HepG2 (cell line): ENCODE results near the gene TNNT1. TPM values are rescaled to one million over a fixed set of nuclear protein-coding genes. Genes with fewer than 3 reads are reported as not detected.

Experiments
- BRCA1 ChIP-seq: sonication (generic); formaldehyde crosslinking; IDR thresholded peaks from 2 replicates; pipeline ENCODE4 v1.4.0; 2020; ENCODE audit warnings: missing genetic modification reagents
- ELF3 ChIP-seq: IDR thresholded peaks from 2 replicates; pipeline ENCODE4 v1.6.1; 2016; ENCODE audit warnings: missing genetic modification reagents, missing compliant biosample characterization
- EZH2 ChIP-seq: conservative IDR thresholded peaks from 2 replicates; pipeline ENCODE4 v1.6.1; 2012; ENCODE audit warnings: mild to moderate bottlenecking, low read depth, low read length, moderate library complexity
- GABPA ChIP-seq, 2 experiments: IDR thresholded peaks; 2 replicates each; pipeline ENCODE4 v1.6.1; 2011 to 2016; ENCODE audit warnings: low read depth in 2 of 2, low read length in 1 of 2, missing biosample characterization in 1 of 2, missing genetic modification characterization in 1 of 2
- HHEX ChIP-seq: IDR thresholded peaks from 2 replicates; pipeline ENCODE4 v1.6.1; 2016; ENCODE audit warnings: control low read depth
- IRF2 ChIP-seq: IDR thresholded peaks from 2 replicates; pipeline ENCODE4 v1.6.1; 2018; ENCODE audit warnings: missing genetic modification reagents, missing compliant biosample characterization
- ISL2 ChIP-seq: sonication (generic); formaldehyde crosslinking; IDR thresholded peaks from 2 replicates; pipeline ENCODE4 v1.5.0; 2020; ENCODE audit warnings: missing genetic modification reagents
- KDM3A ChIP-seq: IDR thresholded peaks from 2 replicates; pipeline ENCODE4 v1.6.1; 2018; ENCODE audit warnings: low read depth, missing compliant biosample characterization
- SIN3A ChIP-seq: IDR thresholded peaks from 2 replicates; pipeline ENCODE4 v1.6.1; 2011; ENCODE audit warnings: low read depth, mild to moderate bottlenecking, control low read depth, low read length, borderline replicate concordance
- SP1 ChIP-seq, 2 experiments: fragments of 450-650 bp in 1 of 2; sonication (generic) in 1 of 2; formaldehyde crosslinking in 1 of 2; IDR thresholded peaks; 2 replicates each; pipeline versions ENCODE4 v1.4.0 to v1.6.1; 2016 to 2020; ENCODE audit warnings: missing genetic modification reagents in 1 of 2
- TBL1XR1 ChIP-seq: fragments of 150-350 bp; IDR thresholded peaks from 2 replicates; pipeline ENCODE4 v1.6.1; 2014; ENCODE audit warnings: borderline replicate concordance, low read length; ENCODE audit not compliant: partially characterized antibody
- YEATS4 ChIP-seq: sonication (generic); formaldehyde crosslinking; IDR thresholded peaks from 2 replicates; pipeline ENCODE4 v1.4.0; 2020; ENCODE audit warnings: missing genetic modification reagents, borderline replicate concordance
- YY1 ChIP-seq: IDR thresholded peaks from 2 replicates; pipeline ENCODE4 v1.6.1; 2011; ENCODE audit warnings: low read length, low read depth, moderate library complexity, mild to moderate bottlenecking; ENCODE audit not compliant: insufficient read depth, insufficient replicate concordance
- ZBTB38 ChIP-seq: sonication (generic); formaldehyde crosslinking; IDR thresholded peaks from 2 replicates; pipeline ENCODE4 v1.5.1; 2020; ENCODE audit warnings: mild to moderate bottlenecking, missing genetic modification reagents
- ZFY ChIP-seq: sonication (generic); formaldehyde crosslinking; IDR thresholded peaks from 2 replicates; pipeline ENCODE4 v1.4.0; 2020; ENCODE audit warnings: missing genetic modification reagents
- ZNF546 ChIP-seq: sonication (generic); formaldehyde crosslinking; conservative IDR thresholded peaks from 2 replicates; pipeline ENCODE4 v1.8.1; 2023; ENCODE audit warnings: mild to moderate bottlenecking, missing genetic modification reagents
- ZNF556 ChIP-seq: sonication (generic); formaldehyde crosslinking; IDR thresholded peaks from 2 replicates; pipeline ENCODE4 v1.4.0; 2020; ENCODE audit warnings: mild to moderate bottlenecking, missing genetic modification reagents, borderline replicate concordance
- ZNF782 ChIP-seq: sonication (generic); formaldehyde crosslinking; IDR thresholded peaks from 2 replicates; pipeline ENCODE4 v1.4.0; 2020; ENCODE audit warnings: missing genetic modification reagents, mild to moderate bottlenecking, borderline replicate concordance
- polyA plus RNA-seq, 8 experiments: library from polyadenylated mRNA; depleted of rRNA in 3 of 8; stranded (reverse) in 7 of 8; unstranded in 1 of 8; fragments of >200 nt; fragmentation: Illumina TruSeq in 4 of 8; extraction: Trizol in 4 of 8; gene quantifications; 2 replicates each; pipeline versions ENCODE4 v1.2.1 to v1.2.3, GENCODE V29; 2011 to 2016; ENCODE audit warnings: low read depth in 4 of 8, missing spikeins in 1 of 8, mixed read lengths in 1 of 8; ENCODE audit not compliant: insufficient read depth in 1 of 8
- total RNA-seq, 5 experiments: library from RNA; depleted of rRNA; stranded (reverse); fragments of >200 nt; fragmentation: Illumina TruSeq; extraction: Trizol; gene quantifications; 2 replicates each; pipeline ENCODE4 v1.2.3, GENCODE V29; 2016; ENCODE audit warnings: low read depth in 1 of 5
- TF ChIP-seq, protein P1 (sequence below): sonication (generic); formaldehyde crosslinking; IDR thresholded peaks from 2 replicates; pipeline ENCODE4 v1.4.0; 2020; ENCODE audit warnings: missing genetic modification reagents, mild to moderate bottlenecking, borderline replicate concordance
- TF ChIP-seq, protein P2 (sequence below): sonication (generic); formaldehyde crosslinking; IDR thresholded peaks from 2 replicates; pipeline ENCODE4 v1.4.0; 2020; ENCODE audit warnings: missing genetic modification reagents
- TF ChIP-seq, protein P3 (sequence below): sonication (generic); formaldehyde crosslinking; IDR thresholded peaks from 2 replicates; pipeline ENCODE4 v1.4.0; 2020; ENCODE audit warnings: missing genetic modification reagents, borderline replicate concordance
- TF ChIP-seq, protein P4 (sequence below): sonication (generic); formaldehyde crosslinking; IDR thresholded peaks from 2 replicates; pipeline ENCODE4 v1.4.0; 2020; ENCODE audit warnings: missing genetic modification reagents, borderline replicate concordance

The TNNT1 gene
- total and polyA plus RNA-seq, 2 of the 13 experiments (the other 11 are each of a cell fraction or from before 2014, with no cell fraction given): 1.3 to 2.4 TPM

DNA sequence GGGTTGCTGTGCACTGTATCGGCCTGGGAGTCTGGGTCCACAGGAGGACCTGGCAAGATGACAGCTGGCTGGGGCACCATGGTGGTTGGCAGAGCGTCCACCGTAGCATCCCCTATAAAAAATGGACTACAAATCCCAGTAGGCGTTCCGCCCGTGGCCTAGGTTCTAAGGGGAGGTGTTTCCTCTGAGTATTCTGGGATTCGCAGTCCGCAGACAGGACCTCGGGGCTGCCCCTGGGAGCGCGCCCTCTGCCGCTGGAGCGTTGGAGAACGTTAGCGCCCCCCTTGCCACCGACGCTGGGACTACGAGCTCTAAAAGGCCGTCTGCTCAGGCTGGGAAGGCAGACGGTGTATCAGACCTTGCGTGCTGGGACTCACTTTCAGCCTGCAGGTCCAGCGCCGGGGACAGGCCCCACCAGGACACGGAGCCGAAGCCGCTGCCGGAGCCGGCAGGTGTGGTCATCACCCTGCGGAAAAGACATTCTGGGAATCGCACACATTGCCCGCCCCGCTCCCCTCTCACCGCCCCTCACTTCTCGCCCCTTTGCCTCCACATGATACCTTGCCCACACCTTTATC lies 17.0 kb upstream of the TNNT1 start (continued):
- TF ChIP-seq, protein P1, sequence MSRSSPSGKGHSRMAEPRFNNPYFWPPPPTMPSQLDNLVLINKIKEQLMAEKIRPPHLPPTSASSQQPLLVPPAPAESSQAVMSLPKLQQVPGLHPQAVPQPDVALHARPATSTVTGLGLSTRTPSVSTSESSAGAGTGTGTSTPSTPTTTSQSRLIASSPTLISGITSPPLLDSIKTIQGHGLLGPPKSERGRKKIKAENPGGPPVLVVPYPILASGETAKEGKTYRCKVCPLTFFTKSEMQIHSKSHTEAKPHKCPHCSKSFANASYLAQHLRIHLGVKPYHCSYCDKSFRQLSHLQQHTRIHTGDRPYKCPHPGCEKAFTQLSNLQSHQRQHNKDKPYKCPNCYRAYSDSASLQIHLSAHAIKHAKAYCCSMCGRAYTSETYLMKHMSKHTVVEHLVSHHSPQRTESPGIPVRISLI (CRISPR knock-in tag): 0 out of 2 replicates have a peak, but pooled peaks have one; percentile 45
- TF ChIP-seq IRF2 (CRISPR knock-in tag) (peak; percentile 57; the same call in 1 of the 2 replicates), ZNF546 (CRISPR knock-in tag) (no peak), EZH2 (no peak), ELF3 (CRISPR knock-in tag) (peak; percentile 54; the same call in 1 of the 2 replicates), TBL1XR1 (peak; percentile 16), ZNF782 (CRISPR knock-in tag) (0 out of 2 replicates have a peak, but pooled peaks have one; percentile 57), GABPA (IDR thresholded peaks at IDR 0.05; ENCODE audit: low read depth, low read length) (peak; percentile 30; the same call in 1 of the 2 replicates), GABPA (CRISPR knock-in tag; IDR thresholded peaks at IDR 0.05; ENCODE audit: low read depth) (peak; percentile 83), SIN3A (peak; percentile 32; the same call in 1 of the 2 replicates), SP1 (IDR thresholded peaks at IDR 0.05) (no peak), SP1 (CRISPR knock-in tag; IDR thresholded peaks at IDR 0.05) (peak; percentile 55; the same call in 1 of the 2 replicates), YEATS4 (CRISPR knock-in tag) (0 out of 2 replicates have a peak, but pooled peaks have one; percentile 20), ZNF556 (0 out of 2 replicates have a peak, but pooled peaks have one; percentile 33), YY1 (peak; percentile 22), ZBTB38 (CRISPR knock-in tag) (peak; percentile 49; the same call in 1 of the 2 replicates), KDM3A (CRISPR knock-in tag) (0 out of 2 replicates have a peak, but pooled peaks have one; percentile 33), BRCA1 (CRISPR knock-in tag) (no peak), ISL2 (CRISPR knock-in tag) (0 out of 2 replicates have a peak, but pooled peaks have one; percentile 10), ZFY (peak; percentile 44; the same call in 1 of the 2 replicates), HHEX (CRISPR knock-in tag) (0 out of 2 replicates have a peak, but pooled peaks have one; percentile 10)
- TF ChIP-seq, protein P2, sequence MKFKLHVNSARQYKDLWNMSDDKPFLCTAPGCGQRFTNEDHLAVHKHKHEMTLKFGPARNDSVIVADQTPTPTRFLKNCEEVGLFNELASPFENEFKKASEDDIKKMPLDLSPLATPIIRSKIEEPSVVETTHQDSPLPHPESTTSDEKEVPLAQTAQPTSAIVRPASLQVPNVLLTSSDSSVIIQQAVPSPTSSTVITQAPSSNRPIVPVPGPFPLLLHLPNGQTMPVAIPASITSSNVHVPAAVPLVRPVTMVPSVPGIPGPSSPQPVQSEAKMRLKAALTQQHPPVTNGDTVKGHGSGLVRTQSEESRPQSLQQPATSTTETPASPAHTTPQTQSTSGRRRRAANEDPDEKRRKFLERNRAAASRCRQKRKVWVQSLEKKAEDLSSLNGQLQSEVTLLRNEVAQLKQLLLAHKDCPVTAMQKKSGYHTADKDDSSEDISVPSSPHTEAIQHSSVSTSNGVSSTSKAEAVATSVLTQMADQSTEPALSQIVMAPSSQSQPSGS (CRISPR knock-in tag): peak; percentile 58; the same call in 1 of the 2 replicates
- TF ChIP-seq, protein P3, sequence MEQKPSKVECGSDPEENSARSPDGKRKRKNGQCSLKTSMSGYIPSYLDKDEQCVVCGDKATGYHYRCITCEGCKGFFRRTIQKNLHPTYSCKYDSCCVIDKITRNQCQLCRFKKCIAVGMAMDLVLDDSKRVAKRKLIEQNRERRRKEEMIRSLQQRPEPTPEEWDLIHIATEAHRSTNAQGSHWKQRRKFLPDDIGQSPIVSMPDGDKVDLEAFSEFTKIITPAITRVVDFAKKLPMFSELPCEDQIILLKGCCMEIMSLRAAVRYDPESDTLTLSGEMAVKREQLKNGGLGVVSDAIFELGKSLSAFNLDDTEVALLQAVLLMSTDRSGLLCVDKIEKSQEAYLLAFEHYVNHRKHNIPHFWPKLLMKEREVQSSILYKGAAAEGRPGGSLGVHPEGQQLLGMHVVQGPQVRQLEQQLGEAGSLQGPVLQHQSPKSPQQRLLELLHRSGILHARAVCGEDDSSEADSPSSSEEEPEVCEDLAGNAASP (CRISPR knock-in tag): 0 out of 2 replicates have a peak, but pooled peaks have one; percentile 15
- TF ChIP-seq, protein P4, sequence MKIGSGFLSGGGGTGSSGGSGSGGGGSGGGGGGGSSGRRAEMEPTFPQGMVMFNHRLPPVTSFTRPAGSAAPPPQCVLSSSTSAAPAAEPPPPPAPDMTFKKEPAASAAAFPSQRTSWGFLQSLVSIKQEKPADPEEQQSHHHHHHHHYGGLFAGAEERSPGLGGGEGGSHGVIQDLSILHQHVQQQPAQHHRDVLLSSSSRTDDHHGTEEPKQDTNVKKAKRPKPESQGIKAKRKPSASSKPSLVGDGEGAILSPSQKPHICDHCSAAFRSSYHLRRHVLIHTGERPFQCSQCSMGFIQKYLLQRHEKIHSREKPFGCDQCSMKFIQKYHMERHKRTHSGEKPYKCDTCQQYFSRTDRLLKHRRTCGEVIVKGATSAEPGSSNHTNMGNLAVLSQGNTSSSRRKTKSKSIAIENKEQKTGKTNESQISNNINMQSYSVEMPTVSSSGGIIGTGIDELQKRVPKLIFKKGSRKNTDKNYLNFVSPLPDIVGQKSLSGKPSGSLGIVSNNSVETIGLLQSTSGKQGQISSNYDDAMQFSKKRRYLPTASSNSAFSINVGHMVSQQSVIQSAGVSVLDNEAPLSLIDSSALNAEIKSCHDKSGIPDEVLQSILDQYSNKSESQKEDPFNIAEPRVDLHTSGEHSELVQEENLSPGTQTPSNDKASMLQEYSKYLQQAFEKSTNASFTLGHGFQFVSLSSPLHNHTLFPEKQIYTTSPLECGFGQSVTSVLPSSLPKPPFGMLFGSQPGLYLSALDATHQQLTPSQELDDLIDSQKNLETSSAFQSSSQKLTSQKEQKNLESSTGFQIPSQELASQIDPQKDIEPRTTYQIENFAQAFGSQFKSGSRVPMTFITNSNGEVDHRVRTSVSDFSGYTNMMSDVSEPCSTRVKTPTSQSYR (CRISPR knock-in tag): no peak
